ENCODE results near the gene MYORG. TPM values are rescaled to one million over a fixed set of nuclear protein-coding genes. Genes with fewer than 3 reads are reported as not detected.

MYORG gene
- total and polyA plus RNA-seq, 12 donors, result 1.1 to 33.8 (median 14.5) TPM

GRCh38 chr9:34413231-34413852 is 36.6 kb upstream of the MYORG start:
- WGBS, 4 donors, result 19 to 27% (median 21%) methylated on average over 6 of the region's 6 CpGs
- TF ChIP-seq POLR2A (IDR thresholded peaks at IDR 0.05), result no peak
- TF ChIP-seq CTCF (IDR thresholded peaks at IDR 0.05), result no peak
- Histone ChIP-seq H3K9me3 (replicated peaks in 1 of 3) (no peaks in the 10 kb centered on the region), H3K4me1 (replicated peaks in 1 of 2) (no peaks in the 10 kb centered on the region), H3K36me3 (replicated peaks in 1 of 2) (no peaks in the 10 kb centered on the region), H3K4me3 (no peak overlapping the region), H3K27me3 (no peaks in the 10 kb centered on the region), H3K27ac (no peak overlapping the region)
- intact Hi-C loops (cut with DNase I), result no loop called here
- DNase-seq, result peak; percentile 33 to 66 (median 40)

- TF ChIP-seq POLR2A (IDR thresholded peaks at IDR 0.05), result no peak
- TF ChIP-seq CTCF (IDR thresholded peaks at IDR 0.05), result no peak
- intact Hi-C loops (cut with DNase I), result no loop called here
- Histone ChIP-seq H3K4me3 (no peak overlapping the region), H3K27me3 (no peaks in the 10 kb centered on the region), H3K9me3 (replicated peaks in 1 of 3) (no peaks in the 10 kb centered on the region), H3K27ac (no peak overlapping the region), H3K4me1 (replicated peaks in 1 of 2) (no peaks in the 10 kb centered on the region), H3K36me3 (replicated peaks in 1 of 2) (no peaks in the 10 kb centered on the region)
- WGBS, 4 donors, result 33 to 98% (median 49%) methylated on average over 1 of the region's 1 CpG
- no peak for DNase-seq
Measured at GRCh38 chr9:34412336-34412735, 35.6 kb upstream of the MYORG start.

GRCh38 chr9:34409154-34409553 is 32.5 kb upstream of the MYORG start:
- no peaks in the 10 kb centered on the region for H3K27me3 ChIP-seq
- TF ChIP-seq CTCF (IDR thresholded peaks at IDR 0.05) (no peak), POLR2A (IDR thresholded peaks at IDR 0.05) (no peak)
- intact Hi-C loops (cut with DNase I), result no loop called here
- no peak overlapping the region for H3K27ac ChIP-seq
- H3K4me1 ChIP-seq (replicated peaks in 1 of 2), result no peaks in the 10 kb centered on the region
- no peaks in the 10 kb centered on the region for H3K9me3 ChIP-seq (replicated peaks in 1 of 3)
- no peak for DNase-seq
- WGBS, 4 donors, result 71 to 81% (median 76%) methylated on average over 2 of the region's 2 CpGs
- peaks cover 0 to 6% of the 10 kb centered on the region in 2 donors for H3K36me3 ChIP-seq (replicated peaks in 1 of 2)
- no peak overlapping the region for H3K4me3 ChIP-seq

- Histone ChIP-seq H3K27me3 (no peaks in the 10 kb centered on the region), H3K27ac (no peak overlapping the region), H3K36me3 (replicated peaks in 1 of 2) (peaks cover 0 to 6% of the 10 kb centered on the region in 2 donors), H3K4me1 (replicated peaks in 1 of 2) (no peaks in the 10 kb centered on the region), H3K4me3 (no peak overlapping the region), H3K9me3 (replicated peaks in 1 of 3) (no peaks in the 10 kb centered on the region)
- no peak for DNase-seq
- WGBS, 4 donors, result 91 to 100% (median 96%) methylated on average over 1 of the region's 1 CpG
- intact Hi-C loops (cut with DNase I), result no loop called here
- TF ChIP-seq POLR2A (IDR thresholded peaks at IDR 0.05), result no peak
Measured at GRCh38 chr9:34408173-34408572, 31.5 kb upstream of the MYORG start.

GRCh38 chr9:34406219-34406618 is 29.5 kb upstream of the MYORG start:
- no peak for DNase-seq
- no peak overlapping the region for H3K4me3 ChIP-seq
- no peaks in the 10 kb centered on the region for H3K4me1 ChIP-seq (replicated peaks in 1 of 2)
- TF ChIP-seq CTCF (IDR thresholded peaks at IDR 0.05) (no peak), POLR2A (IDR thresholded peaks at IDR 0.05) (no peak)
- peaks cover 0 to 25% of the 10 kb centered on the region in 2 donors for H3K36me3 ChIP-seq (replicated peaks in 1 of 2)
- no peak overlapping the region for H3K27ac ChIP-seq
- H3K27me3 ChIP-seq, result no peaks in the 10 kb centered on the region
- WGBS, 4 donors, result 82 to 93% (median 88%) methylated on average over 1 of the region's 1 CpG
- H3K9me3 ChIP-seq (replicated peaks in 1 of 3), result no peaks in the 10 kb centered on the region
- intact Hi-C loops (cut with DNase I), result no loop called here
